C4-2B (cell line): ENCODE results near the gene GATA5.

ENCODE experiments used
- ZFX ChIP-seq: fragments of 450-650 bp; IDR thresholded peaks from 2 replicates; pipeline ENCODE4 v1.6.1; 2017
- TF ChIP-seq, protein P1 (sequence below): fragments of 450-650 bp; conservative IDR thresholded peaks from 2 replicates; pipeline ENCODE4 v1.5.1; 2017; ENCODE audit warnings: mild to moderate bottlenecking

DNA sequence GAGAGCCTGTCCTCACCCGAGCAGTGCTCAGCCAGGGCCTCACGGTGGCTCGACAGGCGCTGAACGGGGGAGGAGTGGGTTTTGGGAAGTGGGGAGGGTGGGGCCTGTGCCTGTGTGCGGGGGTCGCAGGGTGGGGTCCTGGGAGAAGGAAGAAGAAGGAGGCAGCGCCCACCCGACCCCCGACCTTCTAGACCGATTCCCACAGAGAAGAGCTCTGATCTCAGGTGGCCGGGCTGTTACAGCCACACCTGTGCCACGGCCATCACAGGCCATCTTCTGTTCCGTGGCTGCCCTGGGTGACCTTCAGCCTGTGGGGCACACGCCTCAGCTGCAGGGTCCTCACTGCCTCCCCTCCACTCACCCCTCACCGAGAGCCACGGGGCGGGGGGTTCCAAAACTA is 41.4 kb upstream of the GATA5 start:
- TF ChIP-seq, protein P1, sequence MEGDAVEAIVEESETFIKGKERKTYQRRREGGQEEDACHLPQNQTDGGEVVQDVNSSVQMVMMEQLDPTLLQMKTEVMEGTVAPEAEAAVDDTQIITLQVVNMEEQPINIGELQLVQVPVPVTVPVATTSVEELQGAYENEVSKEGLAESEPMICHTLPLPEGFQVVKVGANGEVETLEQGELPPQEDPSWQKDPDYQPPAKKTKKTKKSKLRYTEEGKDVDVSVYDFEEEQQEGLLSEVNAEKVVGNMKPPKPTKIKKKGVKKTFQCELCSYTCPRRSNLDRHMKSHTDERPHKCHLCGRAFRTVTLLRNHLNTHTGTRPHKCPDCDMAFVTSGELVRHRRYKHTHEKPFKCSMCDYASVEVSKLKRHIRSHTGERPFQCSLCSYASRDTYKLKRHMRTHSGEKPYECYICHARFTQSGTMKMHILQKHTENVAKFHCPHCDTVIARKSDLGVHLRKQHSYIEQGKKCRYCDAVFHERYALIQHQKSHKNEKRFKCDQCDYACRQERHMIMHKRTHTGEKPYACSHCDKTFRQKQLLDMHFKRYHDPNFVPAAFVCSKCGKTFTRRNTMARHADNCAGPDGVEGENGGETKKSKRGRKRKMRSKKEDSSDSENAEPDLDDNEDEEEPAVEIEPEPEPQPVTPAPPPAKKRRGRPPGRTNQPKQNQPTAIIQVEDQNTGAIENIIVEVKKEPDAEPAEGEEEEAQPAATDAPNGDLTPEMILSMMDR: no peak
- TF ChIP-seq ZFX: no peak
